Gastrocnemius medialis (tissue), 4 donors: ENCODE results near the gene GIT2. TPM values are rescaled to one million over a fixed set of nuclear protein-coding genes. Genes with fewer than 3 reads are reported as not detected.
A peak's percentile ranks its signal among the peaks of the same experiment; 100 is the strongest.

Experiments used
- ATAC-seq, 2 donors: fragments of 150-250 bp; one replicate each; pipeline ENCODE4 v1.9.1; 2016
- DNase-seq, 2 donors: peaks; one replicate each; pipeline ENCODE4 v3.0.0-alpha.2; 2019
- H3K27ac ChIP-seq, 4 donors: fragments of 200-600 bp; sonication (generic); 1 replicate in 1 of 4; 2 replicates in 3 of 4; pipeline ENCODE4 v1.5.1; 2016 to 2018; ENCODE audit warnings: mild to moderate bottlenecking in 2 of 4, moderate library complexity in 1 of 4
- H3K27me3 ChIP-seq, 3 donors: fragments of 200-600 bp; sonication (generic) in 2 of 3; 1 replicate in 1 of 3; 2 replicates in 2 of 3; pipeline versions ENCODE4 v1.5.1 to v1.6.0; 2016 to 2019; ENCODE audit warnings: mild to moderate bottlenecking in 1 of 3, moderate library complexity in 1 of 3
- H3K36me3 ChIP-seq, 2 donors: fragments of 200-600 bp; sonication (generic) in 1 of 2; one replicate each; pipeline ENCODE4 v1.5.1; 2017 to 2018
- H3K4me1 ChIP-seq, 2 donors: fragments of 200-600 bp; sonication (generic) in 1 of 2; one replicate each; pipeline ENCODE4 v1.5.1; 2016 to 2017; ENCODE audit warnings: mild to moderate bottlenecking in 2 of 2
- H3K4me3 ChIP-seq, 4 donors: fragments of 200-600 bp; sonication (generic) in 3 of 4; 1 replicate in 1 of 4; 2 replicates in 3 of 4; pipeline ENCODE4 v1.5.1; 2016 to 2019; ENCODE audit warnings: mild to moderate bottlenecking in 2 of 4
- H3K9me3 ChIP-seq, 3 donors: fragments of 200-600 bp; sonication (generic) in 2 of 3; 1 replicate in 1 of 3; 2 replicates in 2 of 3; pipeline ENCODE4 v1.5.1; 2016 to 2019
- POLR2A ChIP-seq, 2 donors: fragments of 450-650 bp; IDR thresholded peaks; one replicate each; pipeline ENCODE4 v1.6.1; 2017; ENCODE audit warnings: antibody characterized with exemption in 2 of 2, mild to moderate bottlenecking in 2 of 2, moderate library complexity in 2 of 2
- in situ Hi-C, 4 donors: fragments of 200-750 bp; cut with MboI; loops; one replicate each; pipeline versions ENCODE4 v1.15.0 to v1.8.0; 2017; ENCODE audit warnings: low sequenced_read_pairs in 4 of 4
- intact Hi-C: fragments of 100-400 bp; cut with DNase I; formaldehyde crosslinking; loops from one replicate; pipeline ENCODE4 v1.15.1; 2023; ENCODE audit warnings: low total_unique reads
- total RNA-seq, 4 donors: library from RNA; depleted of rRNA; stranded (reverse); fragments of >200 nt; gene quantifications; one replicate each; pipeline versions ENCODE4 v1.1.0 to v1.2.3, GENCODE V29; 2016
- TF ChIP-seq, protein P1 (sequence below), 5 experiments: fragments of 450-650 bp in 3 of 5; fragments of 200-600 bp in 2 of 5; sonication (generic) in 2 of 5; IDR thresholded peaks in 4 of 5; conservative IDR thresholded peaks in 1 of 5; 1 replicate in 4 of 5; 2 replicates in 1 of 5; pipeline ENCODE4 v1.5.1; 2016 to 2019; ENCODE audit warnings: antibody characterized with exemption in 5 of 5, mild to moderate bottlenecking in 3 of 5, moderate library complexity in 3 of 5

Gene GIT2
- total RNA-seq, 4 donors from 2014 or later: 23.4 to 32.1 (median 23.6) TPM

- Histone ChIP-seq H3K4me1 (peaks cover 54 to 70% of the 10 kb centered on the region in 2 donors), H3K9me3 (no peaks in the 10 kb centered on the region), H3K27me3 (no peaks in the 10 kb centered on the region), H3K4me3 (no peak overlapping the region), H3K36me3 (peaks cover 0 to 37% of the 10 kb centered on the region in 2 donors), H3K27ac (peak overlapping the region; percentile 20 to 79 (median 60))
- peak in 1 of 2 donors; percentile 49 for DNase-seq
- peak; percentile 83 to 87 for ATAC-seq
- in situ Hi-C loops (no loop called here), intact Hi-C loops (loop anchor here (2.0 kb wide), 1 partner anchor 48 kb away; the partner anchor contains the start of gene TCHP)
- TF ChIP-seq POLR2A (IDR thresholded peaks at IDR 0.05): no peak
- TF ChIP-seq, protein P1, sequence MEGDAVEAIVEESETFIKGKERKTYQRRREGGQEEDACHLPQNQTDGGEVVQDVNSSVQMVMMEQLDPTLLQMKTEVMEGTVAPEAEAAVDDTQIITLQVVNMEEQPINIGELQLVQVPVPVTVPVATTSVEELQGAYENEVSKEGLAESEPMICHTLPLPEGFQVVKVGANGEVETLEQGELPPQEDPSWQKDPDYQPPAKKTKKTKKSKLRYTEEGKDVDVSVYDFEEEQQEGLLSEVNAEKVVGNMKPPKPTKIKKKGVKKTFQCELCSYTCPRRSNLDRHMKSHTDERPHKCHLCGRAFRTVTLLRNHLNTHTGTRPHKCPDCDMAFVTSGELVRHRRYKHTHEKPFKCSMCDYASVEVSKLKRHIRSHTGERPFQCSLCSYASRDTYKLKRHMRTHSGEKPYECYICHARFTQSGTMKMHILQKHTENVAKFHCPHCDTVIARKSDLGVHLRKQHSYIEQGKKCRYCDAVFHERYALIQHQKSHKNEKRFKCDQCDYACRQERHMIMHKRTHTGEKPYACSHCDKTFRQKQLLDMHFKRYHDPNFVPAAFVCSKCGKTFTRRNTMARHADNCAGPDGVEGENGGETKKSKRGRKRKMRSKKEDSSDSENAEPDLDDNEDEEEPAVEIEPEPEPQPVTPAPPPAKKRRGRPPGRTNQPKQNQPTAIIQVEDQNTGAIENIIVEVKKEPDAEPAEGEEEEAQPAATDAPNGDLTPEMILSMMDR (IDR thresholded peaks at IDR 0.05 in 4 of 5, conservative IDR thresholded peaks at IDR 0.05 in 1 of 5): no peak
Measured at GRCh38 chr12:109949089-109949488, 47.1 kb downstream of the GIT2 start.

DNA sequence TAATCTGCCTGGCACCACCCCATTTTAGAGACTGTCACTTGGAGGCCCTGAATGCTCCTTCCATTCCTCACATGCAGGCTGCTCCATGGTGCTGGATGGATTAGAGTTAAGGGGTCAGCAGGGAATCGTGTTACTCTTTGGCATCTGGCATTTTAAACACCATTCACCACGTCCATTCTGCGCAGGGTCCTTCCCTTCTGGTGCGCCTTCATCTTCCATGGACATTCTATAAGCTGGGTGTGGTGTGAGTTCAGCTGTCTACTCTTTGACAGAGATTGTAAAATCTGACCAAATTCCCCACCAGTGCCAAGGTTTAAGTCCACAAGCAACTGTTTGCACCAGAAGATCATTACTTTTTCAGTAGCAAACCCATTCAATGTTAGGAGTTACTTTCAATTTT is 47.8 kb downstream of the GIT2 start:
- TF ChIP-seq, protein P1 (IDR thresholded peaks at IDR 0.05 in 4 of 5, conservative IDR thresholded peaks at IDR 0.05 in 1 of 5): no peak
- no peak for TF ChIP-seq POLR2A (IDR thresholded peaks at IDR 0.05)
- no peaks in the 10 kb centered on the region for H3K27me3 ChIP-seq
- in situ Hi-C loops (no loop called here), intact Hi-C loops (loop anchor here (2.0 kb wide), 1 partner anchor 48 kb away; the partner anchor contains the start of gene TCHP)
- no peak for ATAC-seq
- H3K36me3 ChIP-seq: peaks cover 0 to 32% of the 10 kb centered on the region in 2 donors
- no peak for DNase-seq
- H3K9me3 ChIP-seq: no peaks in the 10 kb centered on the region
- H3K4me3 ChIP-seq: no peak overlapping the region
- H3K27ac ChIP-seq: peak overlapping the region in 3 of 4 donors; percentile 20 to 79 (median 75)
- H3K4me1 ChIP-seq: peaks cover 53 to 67% of the 10 kb centered on the region in 2 donors

GRCh38 chr12:109947521-109947920 is 48.6 kb downstream of the GIT2 start:
- ATAC-seq: no peak
- peaks cover 0 to 25% of the 10 kb centered on the region in 2 donors for H3K36me3 ChIP-seq
- no peaks in the 10 kb centered on the region for H3K9me3 ChIP-seq
- intact Hi-C loops: no loop called here
- no peak for DNase-seq
- in situ Hi-C loops: no loop called here
- TF ChIP-seq POLR2A (IDR thresholded peaks at IDR 0.05): no peak
- TF ChIP-seq, protein P1 (IDR thresholded peaks at IDR 0.05 in 4 of 5, conservative IDR thresholded peaks at IDR 0.05 in 1 of 5): no peak
- no peaks in the 10 kb centered on the region for H3K27me3 ChIP-seq
- H3K4me3 ChIP-seq: no peak overlapping the region
- H3K27ac ChIP-seq: peak overlapping the region in 1 of 4 donors; percentile 22
- H3K4me1 ChIP-seq: peaks cover 44 to 58% of the 10 kb centered on the region in 2 donors

- intact Hi-C loops: no loop called here
- TF ChIP-seq, protein P1 (IDR thresholded peaks at IDR 0.05 in 4 of 5, conservative IDR thresholded peaks at IDR 0.05 in 1 of 5): no peak
- TF ChIP-seq POLR2A (IDR thresholded peaks at IDR 0.05): no peak
- ATAC-seq (no peak), DNase-seq (no peak)
- Histone ChIP-seq H3K27me3 (no peaks in the 10 kb centered on the region), H3K4me1 (peaks cover 38 to 52% of the 10 kb centered on the region in 2 donors), H3K4me3 (no peak overlapping the region), H3K9me3 (no peaks in the 10 kb centered on the region), H3K27ac (peak overlapping the region in 2 of 4 donors; percentile 22 to 26), H3K36me3 (peaks cover 0 to 19% of the 10 kb centered on the region in 2 donors)
- in situ Hi-C loops: no loop called here
Measured at GRCh38 chr12:109946913-109947312, 49.3 kb downstream of the GIT2 start.

GRCh38 chr12:109946505-109946904 is 49.7 kb downstream of the GIT2 start:
- in situ Hi-C loops (no loop called here), intact Hi-C loops (no loop called here)
- DNase-seq: no peak
- Histone ChIP-seq H3K4me1 (peaks cover 34 to 48% of the 10 kb centered on the region in 2 donors), H3K27me3 (no peaks in the 10 kb centered on the region), H3K4me3 (no peak overlapping the region), H3K9me3 (no peaks in the 10 kb centered on the region), H3K36me3 (peaks cover 0 to 16% of the 10 kb centered on the region in 2 donors), H3K27ac (peak overlapping the region in 2 of 4 donors; percentile 14 to 26)
- TF ChIP-seq POLR2A (IDR thresholded peaks at IDR 0.05): no peak
- TF ChIP-seq, protein P1 (IDR thresholded peaks at IDR 0.05 in 4 of 5, conservative IDR thresholded peaks at IDR 0.05 in 1 of 5): no peak
- ATAC-seq: no peak
